GM23338 (cell line): ENCODE data around the gene AGBL4.

Experiments used
- CREB1 ChIP-seq: fragments of 250-450 bp; sonication (Bioruptor Pico); IDR thresholded peaks from 2 replicates; pipeline ENCODE4 v1.5.0; 2020; ENCODE audit warnings: low read depth, mild to moderate bottlenecking, moderate library complexity
- CTCF ChIP-seq, 2 experiments: fragments of 200-600 bp in 1 of 2; sonication (generic) in 1 of 2; conservative IDR thresholded peaks; 2 replicates each; pipeline versions ENCODE4 v1.5.1 to v1.6.1; 2016 to 2017; ENCODE audit warnings: antibody characterized with exemption in 2 of 2, low read depth in 2 of 2, mild to moderate bottlenecking in 2 of 2, moderate library complexity in 1 of 2
- ETS1 ChIP-seq: IDR thresholded peaks from 2 replicates; pipeline ENCODE4 v1.6.1; 2016; ENCODE audit warnings: antibody characterized with exemption
- EZH2 ChIP-seq: fragments of 200-600 bp; sonication (generic); IDR thresholded peaks from one replicate; pipeline ENCODE4 v1.8.0; 2017; ENCODE audit warnings: antibody characterized with exemption, mild to moderate bottlenecking, low read depth; ENCODE audit not compliant: unreplicated experiment
- EZH2phosphoT487 ChIP-seq: fragments of 200-600 bp; sonication (generic); IDR thresholded peaks from one replicate; pipeline ENCODE4 v1.8.1; 2018; ENCODE audit warnings: antibody characterized with exemption; ENCODE audit not compliant: unreplicated experiment
- JUNB ChIP-seq: IDR thresholded peaks from one replicate; pipeline ENCODE4 v1.6.1; 2016; ENCODE audit warnings: antibody characterized with exemption; ENCODE audit not compliant: unreplicated experiment
- NANOG ChIP-seq: IDR thresholded peaks from 2 replicates; pipeline ENCODE4 v1.6.1; 2016; ENCODE audit warnings: antibody characterized with exemption, borderline replicate concordance
- POLR2AphosphoS5 ChIP-seq: IDR thresholded peaks from 2 replicates; pipeline ENCODE4 v1.6.1; 2016; ENCODE audit warnings: antibody characterized with exemption, low read depth
- REST ChIP-seq: IDR thresholded peaks from one replicate; pipeline ENCODE4 v1.6.1; 2018; ENCODE audit warnings: antibody characterized with exemption; ENCODE audit not compliant: unreplicated experiment
- STAT1 ChIP-seq: IDR thresholded peaks from one replicate; pipeline ENCODE4 v1.6.1; 2016; ENCODE audit warnings: antibody characterized with exemption; ENCODE audit not compliant: unreplicated experiment
- ZNF114 ChIP-seq: fragments of 250-450 bp; sonication (Bioruptor Pico); IDR thresholded peaks from 2 replicates; pipeline ENCODE4 v1.5.0; 2020; ENCODE audit warnings: mild to moderate bottlenecking, moderate library complexity
- ZNF331 ChIP-seq: fragments of 250-450 bp; sonication (Bioruptor Pico); IDR thresholded peaks from 2 replicates; pipeline ENCODE4 v1.5.0; 2020; ENCODE audit warnings: low read depth, mild to moderate bottlenecking, moderate library complexity
- ZNF462 ChIP-seq: fragments of 250-450 bp; sonication (Bioruptor Pico); IDR thresholded peaks from 2 replicates; pipeline ENCODE4 v1.5.0; 2020; ENCODE audit warnings: mild to moderate bottlenecking, moderate library complexity

GRCh38 chr1:48807554-48808260 lies 1216.0 kb downstream of the AGBL4 start:
- TF ChIP-seq CTCF (conservative IDR thresholded peaks at IDR 0.05; ENCODE audit: low read depth in 2 of 2) (no peak), EZH2 (no peak), REST (no peak), EZH2phosphoT487 (no peak), POLR2AphosphoS5 (no peak), CREB1 (CRISPR knock-in tag) (no peak), JUNB (no peak), STAT1 (no peak), ETS1 (no peak), ZNF114 (no peak), NANOG (no peak), ZNF462 (no peak), ZNF331 (CRISPR knock-in tag) (no peak)
